ENCODE data around the gene CEMIP2. TPM values are rescaled to one million over a fixed set of nuclear protein-coding genes. Genes with fewer than 3 reads are reported as not detected.

CEMIP2 gene
- polyA plus RNA-seq, 1 of the 3 experiments (the other 2 are of a cell fraction): 39.8 TPM

DNA sequence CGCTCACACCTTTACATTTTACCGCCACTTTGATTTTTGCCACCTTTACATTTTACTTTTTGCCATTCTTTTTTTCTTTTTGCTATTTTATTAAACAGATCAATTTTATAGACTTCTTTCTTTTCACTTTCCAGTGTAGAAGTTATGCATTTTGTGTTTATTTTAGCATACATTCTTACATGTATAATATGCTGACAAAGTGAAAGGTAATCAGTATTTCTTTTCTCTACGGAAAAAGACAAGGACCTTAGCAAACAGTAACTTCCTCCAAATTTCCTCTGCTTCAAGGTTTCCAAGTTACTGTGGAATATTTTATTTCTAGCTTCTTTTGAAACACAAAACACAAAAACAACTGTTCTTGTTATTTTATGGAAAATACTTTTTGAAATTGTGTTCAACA lies 97.0 kb downstream of the CEMIP2 start (continued):
- TF ChIP-seq GABPA (IDR thresholded peaks at IDR 0.05; ENCODE audit: low read depth) (no peak), TCF12 (IDR thresholded peaks at IDR 0.05) (no peak), TEAD4 (IDR thresholded peaks at IDR 0.05; ENCODE audit: borderline replicate concordance, insufficient read depth) (no peak), FOSL2 (IDR thresholded peaks at IDR 0.05; ENCODE audit: borderline replicate concordance, low read depth) (no peak)

DNA sequence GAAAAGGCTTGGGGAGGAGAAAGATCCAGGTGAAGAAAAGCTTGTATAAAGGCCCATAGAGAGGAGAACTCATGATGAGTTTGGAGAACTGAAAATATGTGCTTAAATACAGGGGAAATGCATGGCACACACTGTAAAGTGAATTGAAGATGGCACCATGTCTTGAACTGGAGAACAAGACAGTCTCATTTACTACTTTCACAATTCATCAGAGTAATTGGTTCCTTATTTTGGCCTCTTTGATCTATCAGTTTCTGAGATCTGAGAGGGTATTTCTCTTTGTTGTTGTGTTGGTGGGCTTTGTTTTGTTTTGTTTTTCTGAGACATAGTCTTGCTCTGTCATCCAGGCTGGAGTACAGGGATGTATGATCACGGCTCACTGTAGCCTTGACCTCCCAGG lies 98.2 kb downstream of the CEMIP2 start:
- Histone ChIP-seq H3K27ac (ENCODE audit: low read depth in 2 of 2, low read length in 1 of 2) (no peak overlapping the region), H3F3A (replicated peaks; ENCODE audit: insufficient read depth) (no peaks in the 10 kb centered on the region), H4K20me1 (ENCODE audit: insufficient read depth) (no peaks in the 10 kb centered on the region), H3K4me3 (ENCODE audit: low read depth in 2 of 2, low read length in 1 of 2) (no peak overlapping the region), H3K4me1 (ENCODE audit: control insufficient read depth in 1 of 2, insufficient read depth in 2 of 2, low read depth in 1 of 2, low read length in 1 of 2) (no peaks in the 10 kb centered on the region), H3K9ac (no peak overlapping the region), H3K79me2 (ENCODE audit: insufficient read depth) (no peaks in the 10 kb centered on the region), H3K9me2 (no peaks in the 10 kb centered on the region), H2AFZ (ENCODE audit: low read depth) (no peak overlapping the region), H3K36me3 (replicated peaks in 1 of 2; ENCODE audit: control insufficient read depth in 1 of 2, insufficient read depth in 2 of 2, low read length in 1 of 2) (no peaks in the 10 kb centered on the region), H3K9me3 (no peaks in the 10 kb centered on the region), H3K27me3 (ENCODE audit: insufficient read depth) (peaks cover 4% of the 10 kb centered on the region; the same call in 1 of the 2 replicates), H3K4me2 (no peak overlapping the region)
- TF ChIP-seq, protein P1, sequence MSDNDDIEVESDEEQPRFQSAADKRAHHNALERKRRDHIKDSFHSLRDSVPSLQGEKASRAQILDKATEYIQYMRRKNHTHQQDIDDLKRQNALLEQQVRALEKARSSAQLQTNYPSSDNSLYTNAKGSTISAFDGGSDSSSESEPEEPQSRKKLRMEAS (IDR thresholded peaks at IDR 0.05; ENCODE audit: low read depth): no peak
- TF ChIP-seq TEAD4 (IDR thresholded peaks at IDR 0.05; ENCODE audit: borderline replicate concordance, insufficient read depth): no peak
- TF ChIP-seq GABPA (IDR thresholded peaks at IDR 0.05; ENCODE audit: low read depth): no peak
- TF ChIP-seq RAD21 (IDR thresholded peaks at IDR 0.05; ENCODE audit: low read length): no peak
- no peak for TF ChIP-seq SMC3 (IDR thresholded peaks at IDR 0.05; ENCODE audit: low read depth, low read length)
- TF ChIP-seq, protein P2, sequence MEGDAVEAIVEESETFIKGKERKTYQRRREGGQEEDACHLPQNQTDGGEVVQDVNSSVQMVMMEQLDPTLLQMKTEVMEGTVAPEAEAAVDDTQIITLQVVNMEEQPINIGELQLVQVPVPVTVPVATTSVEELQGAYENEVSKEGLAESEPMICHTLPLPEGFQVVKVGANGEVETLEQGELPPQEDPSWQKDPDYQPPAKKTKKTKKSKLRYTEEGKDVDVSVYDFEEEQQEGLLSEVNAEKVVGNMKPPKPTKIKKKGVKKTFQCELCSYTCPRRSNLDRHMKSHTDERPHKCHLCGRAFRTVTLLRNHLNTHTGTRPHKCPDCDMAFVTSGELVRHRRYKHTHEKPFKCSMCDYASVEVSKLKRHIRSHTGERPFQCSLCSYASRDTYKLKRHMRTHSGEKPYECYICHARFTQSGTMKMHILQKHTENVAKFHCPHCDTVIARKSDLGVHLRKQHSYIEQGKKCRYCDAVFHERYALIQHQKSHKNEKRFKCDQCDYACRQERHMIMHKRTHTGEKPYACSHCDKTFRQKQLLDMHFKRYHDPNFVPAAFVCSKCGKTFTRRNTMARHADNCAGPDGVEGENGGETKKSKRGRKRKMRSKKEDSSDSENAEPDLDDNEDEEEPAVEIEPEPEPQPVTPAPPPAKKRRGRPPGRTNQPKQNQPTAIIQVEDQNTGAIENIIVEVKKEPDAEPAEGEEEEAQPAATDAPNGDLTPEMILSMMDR (IDR thresholded peaks at IDR 0.05): no peak
- TF ChIP-seq, protein P3, sequence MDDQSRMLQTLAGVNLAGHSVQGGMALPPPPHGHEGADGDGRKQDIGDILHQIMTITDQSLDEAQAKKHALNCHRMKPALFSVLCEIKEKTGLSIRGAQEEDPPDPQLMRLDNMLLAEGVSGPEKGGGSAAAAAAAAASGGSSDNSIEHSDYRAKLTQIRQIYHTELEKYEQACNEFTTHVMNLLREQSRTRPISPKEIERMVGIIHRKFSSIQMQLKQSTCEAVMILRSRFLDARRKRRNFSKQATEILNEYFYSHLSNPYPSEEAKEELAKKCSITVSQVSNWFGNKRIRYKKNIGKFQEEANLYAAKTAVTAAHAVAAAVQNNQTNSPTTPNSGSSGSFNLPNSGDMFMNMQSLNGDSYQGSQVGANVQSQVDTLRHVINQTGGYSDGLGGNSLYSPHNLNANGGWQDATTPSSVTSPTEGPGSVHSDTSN (IDR thresholded peaks at IDR 0.05): no peak
- no peak for TF ChIP-seq FOXJ3 (CRISPR knock-in tag; IDR thresholded peaks at IDR 0.05)
- TF ChIP-seq, protein P4, sequence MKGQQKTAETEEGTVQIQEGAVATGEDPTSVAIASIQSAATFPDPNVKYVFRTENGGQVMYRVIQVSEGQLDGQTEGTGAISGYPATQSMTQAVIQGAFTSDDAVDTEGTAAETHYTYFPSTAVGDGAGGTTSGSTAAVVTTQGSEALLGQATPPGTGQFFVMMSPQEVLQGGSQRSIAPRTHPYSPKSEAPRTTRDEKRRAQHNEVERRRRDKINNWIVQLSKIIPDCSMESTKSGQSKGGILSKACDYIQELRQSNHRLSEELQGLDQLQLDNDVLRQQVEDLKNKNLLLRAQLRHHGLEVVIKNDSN (IDR thresholded peaks at IDR 0.05; ENCODE audit: borderline replicate concordance, low read depth): no peak
- no peak for TF ChIP-seq TCF12 (IDR thresholded peaks at IDR 0.05)
- no peak for TF ChIP-seq NRF1 (IDR thresholded peaks at IDR 0.05; ENCODE audit: low read depth, low read length)
- TF ChIP-seq GATA2 (CRISPR knock-in tag; IDR thresholded peaks at IDR 0.05): no peak
- no peak for TF ChIP-seq SIN3A (IDR thresholded peaks at IDR 0.05; ENCODE audit: borderline replicate concordance, low read depth, low read length)
- no peak for TF ChIP-seq RFX5 (IDR thresholded peaks at IDR 0.05; ENCODE audit: low read length)
- no peak for DNase-seq
- ChIA-PET CTCF (no interaction called here), POLR2A (no interaction called here)
- 13% methylated on average over 1 of the region's 1 CpG for WGBS (ENCODE audit: low lambda C conversion rate)
